Keratinocyte (primary cell): ENCODE data around the gene ADAMTS6. TPM values are rescaled to one million over a fixed set of nuclear protein-coding genes. Genes with fewer than 3 reads are reported as not detected.

Experiments
- DNase-seq: peaks from one replicate; pipeline ENCODE4 v3.0.0-alpha.2; 2011; ENCODE audit warnings: low read depth, missing footprints, low spot score
- FAIRE-seq: peaks from 2 replicates; lab custom pipeline; 2011; peaks lifted over from hg19 to GRCh38; lab: Jason Lieb, UNC
- H2AFZ ChIP-seq: 2 replicates; pipeline ENCODE4 v1.6.0; 2012; ENCODE audit warnings: low read length, control low read depth, inconsistent platforms; ENCODE audit not compliant: control insufficient read depth
- H3K27ac ChIP-seq: 2 replicates; pipeline ENCODE4 v1.5.1; 2011; ENCODE audit warnings: low read length; ENCODE audit not compliant: control insufficient read depth, insufficient read depth
- H3K27me3 ChIP-seq: 3 replicates; pipeline ENCODE4 v1.6.0; 2011; ENCODE audit warnings: low read length; ENCODE audit not compliant: control insufficient read depth, insufficient read depth; ENCODE audit errors: extremely low read depth
- H3K36me3 ChIP-seq, 2 experiments: 2 replicates in 1 of 2; 3 replicates in 1 of 2; pipeline ENCODE4 v1.5.1; 2011; ENCODE audit warnings: low read length in 2 of 2, mild to moderate bottlenecking in 1 of 2; ENCODE audit not compliant: control insufficient read depth in 2 of 2, insufficient read depth in 2 of 2; ENCODE audit errors: extremely low read depth in 1 of 2
- H3K4me1 ChIP-seq: 3 replicates; pipeline ENCODE4 v1.5.1; 2011; ENCODE audit warnings: low read length; ENCODE audit not compliant: control insufficient read depth, insufficient read depth; ENCODE audit errors: extremely low read depth
- H3K4me2 ChIP-seq: 3 replicates; pipeline ENCODE4 v1.6.0; 2011; ENCODE audit warnings: low read depth, low read length; ENCODE audit not compliant: control insufficient read depth, insufficient read depth; ENCODE audit errors: extremely low read depth
- H3K4me3 ChIP-seq, 3 experiments: fragments of 200-600 bp in 1 of 3; sonication (generic) in 1 of 3; 2 replicates in 2 of 3; 3 replicates in 1 of 3; pipeline ENCODE4 v1.5.1; 2011 to 2016; ENCODE audit warnings: low read length in 3 of 3, mild to moderate bottlenecking in 3 of 3, control low read depth in 2 of 3, inconsistent platforms in 1 of 3, low read depth in 1 of 3, mixed read lengths in 1 of 3, mixed run types in 1 of 3, moderate library complexity in 1 of 3; ENCODE audit not compliant: control insufficient read depth in 2 of 3, insufficient read depth in 2 of 3; ENCODE audit errors: extremely low read depth in 1 of 3
- H3K79me2 ChIP-seq: 2 replicates; pipeline ENCODE4 v1.6.0; 2012; ENCODE audit warnings: low read length; ENCODE audit not compliant: control insufficient read depth, insufficient read depth
- H3K9ac ChIP-seq: 3 replicates; pipeline ENCODE4 v1.6.0; 2011; ENCODE audit warnings: low read length; ENCODE audit not compliant: control insufficient read depth, insufficient read depth; ENCODE audit errors: extremely low read depth
- H3K9me1 ChIP-seq: 3 replicates; pipeline ENCODE4 v1.6.0; 2011; ENCODE audit warnings: low read length; ENCODE audit not compliant: control insufficient read depth, insufficient read depth; ENCODE audit errors: extremely low read depth
- H3K9me3 ChIP-seq: 2 replicates; pipeline ENCODE4 v1.5.1; 2012; ENCODE audit warnings: low read depth, low read length; ENCODE audit not compliant: control insufficient read depth
- H4K20me1 ChIP-seq: 3 replicates; pipeline ENCODE4 v1.6.0; 2011; ENCODE audit warnings: low read length; ENCODE audit not compliant: control insufficient read depth, insufficient read depth; ENCODE audit errors: extremely low read depth
- EZH2 ChIP-seq: IDR thresholded peaks from one replicate; pipeline ENCODE4 v1.6.1; 2012; ENCODE audit warnings: inconsistent platforms, mild to moderate bottlenecking, low read length, moderate library complexity
- dilution Hi-C: fragments of 300-500 bp; cut with MboI; formaldehyde crosslinking; loops from one replicate; pipeline ENCODE4 v1.7.0; 2020; ENCODE audit warnings: low sequenced_read_pairs; ENCODE audit not compliant: extremely low pct_ligation_motif_present
- polyA plus RNA-seq, 5 experiments: library from polyadenylated mRNA; depleted of rRNA in 3 of 5; stranded (reverse) in 3 of 5; stranded (forward) in 1 of 5; unstranded in 1 of 5; fragments of >200 nt; gene quantifications; 1 replicate in 1 of 5; 2 replicates in 3 of 5; 3 replicates in 1 of 5; pipeline versions ENCODE4 v1.2.1 to v1.2.3, GENCODE V29; 2011 to 2012; ENCODE audit warnings: missing spikeins in 2 of 5, low read depth in 1 of 5, low replicate concordance in 1 of 5
- TF ChIP-seq, protein P1 (sequence below), 3 experiments: IDR thresholded peaks in 1 of 3; conservative IDR thresholded peaks in 1 of 3; optimal IDR thresholded peaks in 1 of 3; 2 replicates in 2 of 3; 3 replicates in 1 of 3; pipeline versions ENCODE3 to v1.5.1; 2011; ENCODE audit warnings: low read length in 3 of 3, mild to moderate bottlenecking in 3 of 3, moderate library complexity in 2 of 3, control low read depth in 1 of 3, inconsistent platforms in 1 of 3; ENCODE audit not compliant: insufficient read depth in 2 of 3; ENCODE audit errors: extremely low read depth in 1 of 3

ADAMTS6 gene
- polyA plus RNA-seq, 1 donor (not counting 4 experiments of a cell fraction or from before 2014, with no cell fraction given) = 10.9 TPM

DNA sequence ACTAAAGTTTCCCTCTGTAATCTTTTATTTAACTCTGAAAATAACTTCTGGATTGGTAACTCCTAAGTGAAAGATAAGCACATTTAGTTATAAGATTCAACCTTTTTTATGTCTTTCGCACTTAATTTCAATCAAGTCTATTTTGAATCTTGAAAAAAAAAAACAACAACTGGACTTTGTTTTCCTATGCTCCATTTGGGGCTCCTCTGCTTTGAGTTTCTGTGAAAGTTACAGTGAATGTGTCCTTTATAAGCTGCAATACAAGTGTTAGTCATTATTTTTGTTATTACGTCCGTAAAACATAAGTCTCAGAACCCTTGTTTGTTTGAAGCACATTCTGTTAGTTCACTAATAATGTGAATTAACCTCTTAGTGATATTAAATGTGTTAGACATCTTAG is 276.8 kb downstream of the ADAMTS6 start:
- no peak overlapping the region for H2AFZ ChIP-seq
- dilution Hi-C loops = no loop called here
- no peak overlapping the region for H3K9ac ChIP-seq
- H4K20me1 ChIP-seq = no peaks in the 10 kb centered on the region
- H3K4me2 ChIP-seq = no peak overlapping the region
- peak overlapping the region; percentile 91 for H3K27ac ChIP-seq
- H3K4me3 ChIP-seq = no peak overlapping the region
- DNase-seq (no peak), FAIRE-seq (no peak)
- H3K27me3 ChIP-seq = no peaks in the 10 kb centered on the region
- no peaks in the 10 kb centered on the region for H3K79me2 ChIP-seq
- H3K36me3 ChIP-seq = peaks cover 0 to 6% of the 10 kb centered on the region in 2 experiments
- no peaks in the 10 kb centered on the region for H3K9me1 ChIP-seq
- peaks cover 65% of the 10 kb centered on the region for H3K4me1 ChIP-seq
- no peaks in the 10 kb centered on the region for H3K9me3 ChIP-seq
- no peak for TF ChIP-seq EZH2
- TF ChIP-seq, protein P1, sequence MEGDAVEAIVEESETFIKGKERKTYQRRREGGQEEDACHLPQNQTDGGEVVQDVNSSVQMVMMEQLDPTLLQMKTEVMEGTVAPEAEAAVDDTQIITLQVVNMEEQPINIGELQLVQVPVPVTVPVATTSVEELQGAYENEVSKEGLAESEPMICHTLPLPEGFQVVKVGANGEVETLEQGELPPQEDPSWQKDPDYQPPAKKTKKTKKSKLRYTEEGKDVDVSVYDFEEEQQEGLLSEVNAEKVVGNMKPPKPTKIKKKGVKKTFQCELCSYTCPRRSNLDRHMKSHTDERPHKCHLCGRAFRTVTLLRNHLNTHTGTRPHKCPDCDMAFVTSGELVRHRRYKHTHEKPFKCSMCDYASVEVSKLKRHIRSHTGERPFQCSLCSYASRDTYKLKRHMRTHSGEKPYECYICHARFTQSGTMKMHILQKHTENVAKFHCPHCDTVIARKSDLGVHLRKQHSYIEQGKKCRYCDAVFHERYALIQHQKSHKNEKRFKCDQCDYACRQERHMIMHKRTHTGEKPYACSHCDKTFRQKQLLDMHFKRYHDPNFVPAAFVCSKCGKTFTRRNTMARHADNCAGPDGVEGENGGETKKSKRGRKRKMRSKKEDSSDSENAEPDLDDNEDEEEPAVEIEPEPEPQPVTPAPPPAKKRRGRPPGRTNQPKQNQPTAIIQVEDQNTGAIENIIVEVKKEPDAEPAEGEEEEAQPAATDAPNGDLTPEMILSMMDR (optimal IDR thresholded peaks at IDR 0.05 in 1 of 3, IDR thresholded peaks at IDR 0.05 in 1 of 3, conservative IDR thresholded peaks at IDR 0.05 in 1 of 3; ENCODE audit: extremely low read depth in 1 of 3, insufficient read depth in 2 of 3, low read length in 3 of 3) = no peak

DNA sequence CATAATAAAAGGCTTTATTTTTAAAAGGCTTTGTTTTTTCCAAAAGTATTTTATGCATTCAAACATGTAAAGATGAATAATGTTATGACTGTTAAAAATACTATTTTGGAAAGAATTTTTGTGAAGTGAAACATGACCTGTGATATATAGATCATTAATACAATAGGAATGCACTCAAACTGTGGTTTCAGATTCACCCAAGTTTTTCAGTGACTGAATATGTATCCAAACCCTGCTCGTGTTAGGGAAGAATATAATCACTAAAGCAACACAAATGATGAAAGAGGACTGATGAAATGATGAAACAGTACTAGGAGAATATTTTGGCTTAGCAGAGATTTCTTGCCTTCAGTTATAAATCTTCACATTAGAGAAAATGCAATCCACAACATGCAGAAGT is 278.0 kb downstream of the ADAMTS6 start:
- peaks cover 0 to 6% of the 10 kb centered on the region in 2 experiments for H3K36me3 ChIP-seq
- H3K4me2 ChIP-seq = no peak overlapping the region
- H3K79me2 ChIP-seq = no peaks in the 10 kb centered on the region
- no peak for TF ChIP-seq EZH2
- TF ChIP-seq, protein P1 (optimal IDR thresholded peaks at IDR 0.05 in 1 of 3, IDR thresholded peaks at IDR 0.05 in 1 of 3, conservative IDR thresholded peaks at IDR 0.05 in 1 of 3; ENCODE audit: extremely low read depth in 1 of 3, insufficient read depth in 2 of 3, low read length in 3 of 3) = no peak
- H3K9me1 ChIP-seq = no peaks in the 10 kb centered on the region
- peak; percentile 89 for FAIRE-seq
- H3K4me3 ChIP-seq = no peak overlapping the region
- H3K9me3 ChIP-seq = no peaks in the 10 kb centered on the region
- H2AFZ ChIP-seq = no peak overlapping the region
- H3K27ac ChIP-seq = peak overlapping the region; percentile 91
- H4K20me1 ChIP-seq = no peaks in the 10 kb centered on the region
- H3K27me3 ChIP-seq = no peaks in the 10 kb centered on the region
- dilution Hi-C loops = no loop called here
- no peak overlapping the region for H3K9ac ChIP-seq
- H3K4me1 ChIP-seq = peaks cover 65% of the 10 kb centered on the region
- peak; percentile 53 for DNase-seq
